Mucosa of stomach (tissue), 1 donor: Measurements from ENCODE around the gene LORICRIN.
"Not testable (repeated sequence)": the region's sequence is repeated elsewhere in the genome, so short reads cannot be mapped to it uniquely, and the experiment has no call there.

ENCODE experiments used
- H3K27me3 ChIP-seq: one replicate; pipeline ENCODE4 v1.7.0; 2013; ENCODE audit warnings: mild to moderate bottlenecking, low read length; ENCODE audit not compliant: control insufficient read depth, insufficient read depth
- H3K36me3 ChIP-seq: one replicate; pipeline ENCODE4 v1.7.0; 2013; ENCODE audit warnings: low read length; ENCODE audit not compliant: control insufficient read depth, insufficient read depth
- H3K4me1 ChIP-seq: one replicate; pipeline ENCODE4 v1.7.0; 2013; ENCODE audit warnings: mild to moderate bottlenecking, low read length; ENCODE audit not compliant: control insufficient read depth, insufficient read depth
- H3K4me3 ChIP-seq: one replicate; pipeline ENCODE4 v1.7.0; 2013; ENCODE audit warnings: low read length
- H3K9ac ChIP-seq: one replicate; pipeline ENCODE4 v1.7.0; 2013; ENCODE audit warnings: mild to moderate bottlenecking, low read length, moderate library complexity
- H3K9me3 ChIP-seq: one replicate; pipeline ENCODE4 v1.7.0; 2013; ENCODE audit warnings: mild to moderate bottlenecking, low read length, moderate library complexity; ENCODE audit not compliant: control insufficient read depth
- donor health status: Pancreatic carcinoma.

LORICRIN gene

GRCh38 chr1:153259387-153259786 lies at the start of gene LORICRIN:
TSS of gene LORICRIN (plus strand) at chr1:153259687. CDS start at chr1:153260950, 1,263 bp downstream.
- Histone ChIP-seq H3K9ac (no peak within 1 kb of the TSS), H3K27me3 (peaks cover 49% of the 10 kb centered on the region), H3K4me3 (no peak within 1 kb of the TSS), H3K36me3 (no peaks in the 10 kb centered on the region), H3K4me1 (peaks cover 8% of the 10 kb centered on the region), H3K9me3 (no peaks in the 10 kb centered on the region)

GRCh38 chr1:153210206-153210605 lies 49.3 kb upstream of the LORICRIN start:
- no peaks in the 10 kb centered on the region for H3K36me3 ChIP-seq
- no peaks in the 10 kb centered on the region for H3K4me1 ChIP-seq
- no peak overlapping the region for H3K4me3 ChIP-seq
- H3K9me3 ChIP-seq = no peaks in the 10 kb centered on the region
- H3K27me3 ChIP-seq = peaks cover 3% of the 10 kb centered on the region
- H3K9ac ChIP-seq = no peak overlapping the region

GRCh38 chr1:153212201-153212600 lies 47.3 kb upstream of the LORICRIN start:
- Histone ChIP-seq H3K9me3 (no peaks in the 10 kb centered on the region), H3K4me3 (no peak overlapping the region), H3K36me3 (no peaks in the 10 kb centered on the region), H3K4me1 (no peaks in the 10 kb centered on the region), H3K9ac (no peak overlapping the region), H3K27me3 (peaks cover 3% of the 10 kb centered on the region)

GRCh38 chr1:153213519-153213918 lies 46.0 kb upstream of the LORICRIN start:
- Histone ChIP-seq H3K9me3 (no peaks in the 10 kb centered on the region), H3K36me3 (no peaks in the 10 kb centered on the region), H3K4me1 (no peaks in the 10 kb centered on the region)

GRCh38 chr1:153217212-153217611 lies 42.3 kb upstream of the LORICRIN start, which contains the start of gene PRR9:
TSS of gene PRR9 (plus strand) at chr1:153217584. CDS start at chr1:153218145, 561 bp downstream.
- Histone ChIP-seq H3K27me3 (no peaks in the 10 kb centered on the region), H3K36me3 (no peaks in the 10 kb centered on the region), H3K4me3 (no peak within 1 kb of the TSS), H3K9me3 (no peaks in the 10 kb centered on the region), H3K4me1 (no peaks in the 10 kb centered on the region), H3K9ac (no peak within 1 kb of the TSS)

More at GRCh38 chr1:153213519-153213918, 46.0 kb upstream of the LORICRIN start:
- H3K9ac ChIP-seq = no peak overlapping the region
- H3K4me3 ChIP-seq = no peak overlapping the region
- H3K27me3 ChIP-seq = peaks cover 3% of the 10 kb centered on the region

- Histone ChIP-seq H3K4me3 (no peak overlapping the region), H3K9ac (no peak overlapping the region), H3K4me1 (no peaks in the 10 kb centered on the region), H3K36me3 (no peaks in the 10 kb centered on the region), H3K27me3 (no peaks in the 10 kb centered on the region), H3K9me3 (no peaks in the 10 kb centered on the region)
Measured at GRCh38 chr1:153217744-153218416, 41.6 kb upstream of the LORICRIN start.

- no peak overlapping the region for H3K4me3 ChIP-seq
- no peak overlapping the region for H3K9ac ChIP-seq
- no peaks in the 10 kb centered on the region for H3K4me1 ChIP-seq
- H3K9me3 ChIP-seq = no peaks in the 10 kb centered on the region
- H3K36me3 ChIP-seq = no peaks in the 10 kb centered on the region
- no peaks in the 10 kb centered on the region for H3K27me3 ChIP-seq
Measured at GRCh38 chr1:153220606-153221303, 38.7 kb upstream of the LORICRIN start.

- H3K27me3 ChIP-seq, H3K9me3 ChIP-seq, H3K36me3 ChIP-seq, H3K9ac ChIP-seq, H3K4me1 ChIP-seq, H3K4me3 ChIP-seq: not testable (repeated sequence)
Measured at GRCh38 chr1:153223040-153223891, 36.2 kb upstream of the LORICRIN start.

- no peaks in the 10 kb centered on the region for H3K9me3 ChIP-seq
- H3K4me3 ChIP-seq = no peak overlapping the region
- H3K27me3 ChIP-seq = no peaks in the 10 kb centered on the region
- H3K9ac ChIP-seq = no peak overlapping the region
- H3K36me3 ChIP-seq = no peaks in the 10 kb centered on the region
- peaks cover 28% of the 10 kb centered on the region for H3K4me1 ChIP-seq
Measured at GRCh38 chr1:153227810-153228209, 31.7 kb upstream of the LORICRIN start.

- H3K36me3 ChIP-seq = no peaks in the 10 kb centered on the region
- no peak overlapping the region for H3K4me3 ChIP-seq
- H3K27me3 ChIP-seq = no peaks in the 10 kb centered on the region
- no peak overlapping the region for H3K9ac ChIP-seq
- no peaks in the 10 kb centered on the region for H3K9me3 ChIP-seq
- H3K4me1 ChIP-seq = peaks cover 35% of the 10 kb centered on the region
Measured at GRCh38 chr1:153228491-153228890, 31.0 kb upstream of the LORICRIN start.

GRCh38 chr1:153229076-153229829 lies 30.2 kb upstream of the LORICRIN start:
- H3K4me1 ChIP-seq = peaks cover 41% of the 10 kb centered on the region
- not testable (repeated sequence) for H3K36me3 ChIP-seq, H3K9me3 ChIP-seq

More at GRCh38 chr1:153229076-153229829, 30.2 kb upstream of the LORICRIN start:
- not testable (repeated sequence) for H3K27me3 ChIP-seq, H3K9ac ChIP-seq, H3K4me3 ChIP-seq
